ENCODE results near the gene FEM1B.

Gene FEM1B

GRCh38 chr15:68328964-68329363 is 51.4 kb downstream of the FEM1B start:
- DNase-seq = no peak

DNA sequence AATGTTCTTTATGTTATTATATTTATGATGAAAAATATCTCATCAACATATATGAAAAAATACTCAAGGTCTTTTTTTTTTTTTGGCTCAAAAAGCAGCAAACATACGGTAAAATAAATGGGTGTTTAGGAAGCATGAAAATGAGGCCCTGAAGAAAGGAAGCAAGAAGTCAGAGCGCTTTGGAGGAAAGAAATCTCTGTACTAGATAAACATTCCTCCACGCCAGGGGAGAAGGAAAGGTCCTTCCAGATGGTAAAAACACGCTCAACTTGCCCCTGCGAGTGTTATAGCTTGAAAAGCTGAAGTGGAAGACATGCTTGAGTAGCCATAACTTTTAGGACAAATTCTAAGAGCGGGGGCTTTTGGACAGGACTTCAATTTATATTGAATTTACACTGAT is 52.9 kb downstream of the FEM1B start:
- DNase-seq = no peak

GRCh38 chr15:68330901-68331300 is 53.4 kb downstream of the FEM1B start:
- DNase-seq = no peak

GRCh38 chr15:68332266-68332665 is 54.7 kb downstream of the FEM1B start:
- DNase-seq = no peak

- DNase-seq = no peak
Observed at GRCh38 chr15:68333775-68334470, 56.4 kb downstream of the FEM1B start.

- no peak for DNase-seq
Observed at GRCh38 chr15:68334661-68335124, 57.1 kb downstream of the FEM1B start.

DNA sequence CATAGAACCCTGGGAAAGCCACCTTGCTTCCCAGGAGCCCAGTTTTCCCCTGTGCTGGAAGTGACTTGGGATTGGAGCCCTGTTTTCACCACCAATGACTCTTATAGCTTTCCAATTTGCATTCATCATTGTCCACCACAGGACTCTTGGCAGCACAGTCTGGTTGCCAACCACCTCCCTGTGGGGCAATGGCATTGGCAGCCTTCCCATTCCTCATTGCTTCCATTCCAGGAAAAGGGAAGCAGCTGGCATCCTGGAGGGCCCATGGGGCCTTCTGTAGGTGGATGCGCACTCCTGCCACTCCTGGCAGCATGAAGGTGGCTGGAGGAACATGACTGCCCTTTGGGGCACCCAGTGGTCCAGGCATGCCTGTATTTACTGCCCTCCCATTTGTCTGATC is 57.7 kb downstream of the FEM1B start:
- peak; percentile 79 for DNase-seq

DNA sequence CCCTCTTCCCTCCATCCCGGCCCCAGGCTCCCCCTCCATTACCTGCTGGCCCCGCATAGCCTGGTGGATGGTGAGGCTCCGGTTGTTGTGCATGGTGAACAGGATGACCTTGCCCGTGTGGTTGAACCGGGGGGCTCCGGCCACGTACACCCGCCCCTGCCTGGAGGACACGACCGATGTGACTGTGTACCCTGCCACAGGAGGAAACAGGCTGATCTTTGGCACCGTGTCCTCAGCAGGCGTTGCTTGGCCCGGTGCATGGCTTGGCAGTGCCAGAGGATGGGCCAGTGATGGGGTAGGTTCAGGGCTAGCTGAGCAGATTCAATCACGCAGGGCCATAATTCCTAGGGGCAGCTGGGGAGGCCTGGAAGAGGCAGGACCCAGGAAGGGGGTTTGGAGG is 58.1 kb downstream of the FEM1B start:
- DNase-seq = no peak

GRCh38 chr15:68336516-68336915 is 59.0 kb downstream of the FEM1B start:
- no peak for DNase-seq

- no peak for DNase-seq
Observed at GRCh38 chr15:68337826-68338225, 60.3 kb downstream of the FEM1B start.

GRCh38 chr15:68339481-68339880 is 61.9 kb downstream of the FEM1B start:
- DNase-seq = no peak

DNA sequence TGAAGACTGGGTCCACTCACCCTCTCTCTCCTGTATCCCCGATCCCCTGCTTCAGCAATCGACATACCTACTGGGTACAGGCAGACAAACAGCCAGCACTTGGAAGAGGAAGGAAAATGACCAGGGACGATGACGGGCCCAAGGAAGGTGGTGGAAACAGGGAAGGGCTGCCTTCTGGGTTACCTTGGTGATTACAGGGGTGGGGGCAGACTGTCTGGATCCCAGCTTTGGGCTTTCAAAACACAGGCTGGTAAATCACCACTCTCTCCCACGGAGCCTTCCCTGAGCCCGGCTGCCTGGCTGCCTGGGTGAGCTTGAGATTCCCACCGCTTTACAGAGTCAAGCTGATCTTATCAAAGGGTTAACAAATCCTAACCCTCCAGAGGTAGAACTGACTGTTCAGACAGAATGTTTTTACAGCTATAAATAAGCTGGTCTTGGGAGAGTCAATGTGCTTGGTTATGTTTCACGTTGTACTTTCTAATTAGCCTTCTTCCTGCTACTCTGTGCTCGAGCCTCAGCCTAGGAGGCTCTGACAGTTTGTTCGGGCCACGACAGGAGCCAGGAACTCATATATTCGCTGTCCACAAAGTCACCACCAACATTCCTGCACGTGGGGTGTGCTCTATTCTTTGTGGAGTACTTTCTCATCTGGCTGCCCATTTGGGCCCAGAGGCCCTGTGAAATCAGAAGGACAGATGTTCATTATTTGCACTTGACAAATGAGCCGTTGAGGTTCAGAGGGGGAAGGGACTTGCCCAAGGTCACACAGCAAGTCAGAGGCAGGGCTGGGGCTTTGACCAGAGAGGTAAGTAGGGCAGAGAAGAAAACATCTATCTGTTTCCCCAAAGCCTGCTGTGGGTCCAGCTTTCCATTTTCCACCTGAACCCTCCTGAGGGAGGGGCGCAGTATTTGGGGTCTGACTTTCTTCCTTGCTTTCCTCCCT is 63.5 kb downstream of the FEM1B start:
- no peak for DNase-seq

GRCh38 chr15:68341760-68342725 is 64.5 kb downstream of the FEM1B start:
- no peak for DNase-seq

DNA sequence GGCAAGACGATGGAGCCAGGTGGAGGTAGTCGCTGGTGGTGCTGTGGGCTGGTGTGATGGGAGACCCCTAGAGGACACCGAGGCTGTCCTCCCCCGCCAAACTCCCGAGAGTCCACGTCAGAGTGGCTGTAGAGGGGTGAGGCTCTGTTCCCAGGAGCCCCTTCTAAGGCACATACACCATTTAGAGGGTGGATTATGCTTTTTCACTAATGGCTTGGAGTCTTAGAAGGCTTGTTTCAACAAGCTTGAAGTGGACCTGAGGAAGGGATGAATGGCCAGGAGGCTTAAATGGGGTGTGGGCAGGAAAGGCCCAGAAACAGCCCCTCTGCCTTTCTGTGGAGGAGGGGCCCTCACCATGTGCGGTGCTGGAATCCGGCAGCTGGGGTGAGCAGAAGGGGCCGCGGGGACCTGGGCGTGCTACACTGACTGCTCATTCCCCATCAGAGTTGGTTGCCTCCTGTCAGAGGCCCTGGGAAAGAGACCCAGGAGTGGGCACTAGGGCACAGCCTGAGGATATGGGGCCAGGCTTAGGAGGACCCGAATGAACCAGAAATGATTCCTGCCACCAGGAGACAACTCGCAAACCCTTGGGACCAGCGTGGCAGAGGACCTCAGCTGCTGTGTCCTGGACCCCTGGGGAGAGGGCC is 66.2 kb downstream of the FEM1B start:
- DNase-seq = no peak

DNA sequence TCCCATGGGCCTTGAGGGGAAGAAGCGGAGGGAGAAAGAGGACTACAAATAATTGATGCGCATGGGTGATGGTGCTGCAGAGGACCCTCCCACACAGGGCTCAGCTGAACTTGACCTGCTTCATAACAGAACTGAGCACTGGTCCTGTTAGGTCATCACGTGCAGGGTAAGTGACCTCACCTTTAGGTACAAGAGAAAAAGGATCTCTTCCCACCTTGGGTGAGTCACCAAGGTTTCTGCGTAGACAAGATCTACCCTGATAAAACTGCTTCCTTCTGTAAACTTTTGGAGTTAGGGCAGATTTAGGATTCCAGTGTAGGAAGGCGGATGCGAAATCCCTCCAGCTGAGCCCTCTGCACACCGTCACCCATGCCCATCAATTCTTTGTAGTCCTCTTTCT is 67.1 kb downstream of the FEM1B start:
- no peak for DNase-seq
